ENCODE data around the gene RMDN2. TPM values are rescaled to one million over a fixed set of nuclear protein-coding genes. Genes with fewer than 3 reads are reported as not detected.
A peak's percentile ranks its signal among the peaks of the same experiment; 100 is the strongest.
"Not testable (repeated sequence)": the region's sequence is repeated elsewhere in the genome, so short reads cannot be mapped to it uniquely, and the experiment has no call there.

The RMDN2 gene
- total RNA-seq, 1 donor from 2014 or later = 3.2 TPM

GRCh38 chr2:37997629-37998028 lies 72.5 kb downstream of the RMDN2 start:
- ATAC-seq = peak; percentile 78

DNA sequence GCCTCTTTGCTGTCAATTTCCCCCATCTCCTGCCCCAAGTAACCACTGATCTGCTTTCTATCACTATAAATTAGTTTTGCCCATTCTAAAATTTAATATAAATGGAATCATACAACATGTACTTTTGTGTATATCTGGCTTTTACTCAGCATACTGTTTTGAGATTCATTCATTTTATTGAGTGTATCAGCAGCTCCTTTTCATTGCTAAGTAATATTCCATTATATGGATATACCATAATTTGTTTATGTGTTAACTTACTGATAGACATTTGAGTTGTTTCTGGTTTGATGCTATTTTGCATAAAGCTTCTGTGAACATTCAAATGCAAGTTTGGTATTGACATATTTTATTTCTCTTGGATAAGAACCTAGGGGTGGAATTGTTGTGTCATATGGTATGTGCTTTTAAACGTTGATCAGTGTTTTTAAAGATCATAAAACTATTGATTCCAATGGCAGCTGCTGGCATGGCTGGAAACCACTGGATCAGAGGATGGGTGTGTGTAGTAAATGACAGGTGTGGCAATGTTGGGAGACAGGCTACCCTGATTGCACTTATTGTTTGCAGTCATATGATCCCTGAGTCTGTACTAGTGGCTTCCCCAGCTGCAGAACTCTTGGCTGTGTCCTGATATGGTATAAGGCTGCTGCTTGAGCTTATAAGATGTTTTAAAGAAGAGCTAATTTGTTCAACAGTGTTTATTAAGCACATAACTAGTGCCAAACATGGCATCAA lies 75.6 kb downstream of the RMDN2 start:
- no peak for ATAC-seq

GRCh38 chr2:38010187-38010586 lies 85.1 kb downstream of the RMDN2 start:
- ATAC-seq = not testable (repeated sequence)

- ATAC-seq = peak; percentile 68
Observed at GRCh38 chr2:38010995-38011394, 85.9 kb downstream of the RMDN2 start.

DNA sequence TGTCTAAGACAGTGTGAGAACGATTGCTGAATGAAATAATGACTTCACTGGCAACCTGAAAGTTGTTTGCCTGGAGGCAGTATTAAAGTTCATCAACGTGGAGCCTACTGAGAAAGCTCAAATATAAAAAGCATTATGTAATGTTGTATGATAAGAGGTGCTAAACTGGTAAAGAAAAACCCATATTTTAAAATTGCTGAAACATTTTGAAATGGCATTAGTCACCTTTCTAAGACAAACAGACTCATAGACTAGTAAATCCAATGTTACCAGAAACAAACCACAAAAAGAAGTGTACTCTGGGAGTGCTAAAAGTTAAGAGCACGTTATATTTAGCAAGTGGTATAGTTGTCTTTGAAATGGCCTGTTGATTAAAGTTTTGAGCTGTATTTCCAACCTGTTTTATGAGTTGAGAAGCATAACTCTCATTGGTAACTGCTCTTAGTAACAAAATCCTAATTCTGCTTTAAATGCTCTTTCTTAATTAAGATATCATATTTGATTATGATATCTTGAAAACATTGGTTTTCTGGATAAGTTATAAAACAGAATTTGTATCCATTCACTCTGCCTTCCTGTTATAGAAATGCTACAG lies 88.2 kb downstream of the RMDN2 start:
- ATAC-seq = peak; percentile 51

GRCh38 chr2:38016219-38016618 lies 91.1 kb downstream of the RMDN2 start:
- peak; percentile 51 for ATAC-seq

DNA sequence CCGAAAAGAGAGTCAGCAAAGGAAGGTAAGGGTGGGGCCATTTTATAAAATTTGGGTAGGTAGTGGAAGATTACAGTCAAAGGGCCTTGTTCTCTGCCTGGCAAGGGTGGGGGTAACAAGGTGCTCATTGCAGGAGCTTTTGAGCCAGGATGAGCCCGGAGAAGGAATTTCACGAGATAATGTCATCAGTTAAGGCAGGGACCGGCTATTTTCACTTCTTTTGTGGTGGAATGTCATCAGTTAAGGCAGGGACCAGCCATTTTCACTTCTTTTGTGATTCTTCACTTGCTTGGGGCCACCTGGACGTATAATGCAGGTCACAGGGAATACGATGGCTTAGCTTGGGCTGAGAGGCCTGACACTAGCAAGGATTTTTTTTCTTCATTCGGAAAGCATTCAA lies 92.7 kb downstream of the RMDN2 start:
- no peak for ATAC-seq

GRCh38 chr2:38020359-38021069 lies 95.4 kb downstream of the RMDN2 start:
- ATAC-seq = not testable (repeated sequence)

- no peak for ATAC-seq
Observed at GRCh38 chr2:38021589-38021988, 96.5 kb downstream of the RMDN2 start.

- no peak for ATAC-seq
Observed at GRCh38 chr2:38026846-38027245, 101.8 kb downstream of the RMDN2 start.

- no peak for ATAC-seq
Observed at GRCh38 chr2:38028829-38029228, 103.7 kb downstream of the RMDN2 start.

- ATAC-seq = no peak
Observed at GRCh38 chr2:38029512-38029911, 104.4 kb downstream of the RMDN2 start.

- ATAC-seq = no peak
Observed at GRCh38 chr2:38030635-38031355, 105.7 kb downstream of the RMDN2 start.

DNA sequence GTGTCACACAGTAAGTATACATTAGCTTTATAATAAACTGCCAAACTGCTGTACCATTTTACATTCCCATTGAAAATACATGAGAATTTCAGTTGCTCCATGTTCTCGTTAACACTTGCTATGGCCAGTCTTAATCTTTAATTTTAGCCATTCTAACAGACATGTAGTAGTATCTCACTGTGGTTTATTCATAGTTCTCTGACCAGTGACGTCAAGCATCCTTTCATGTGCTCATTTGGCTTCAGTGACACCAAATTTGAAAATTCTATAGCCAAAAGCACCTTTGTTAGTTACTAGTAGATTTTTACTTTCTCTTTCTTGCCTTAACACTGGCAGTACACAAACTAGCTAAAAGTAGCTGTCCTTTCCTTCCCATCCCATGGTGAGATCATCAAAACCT lies 107.9 kb downstream of the RMDN2 start:
- no peak for ATAC-seq

DNA sequence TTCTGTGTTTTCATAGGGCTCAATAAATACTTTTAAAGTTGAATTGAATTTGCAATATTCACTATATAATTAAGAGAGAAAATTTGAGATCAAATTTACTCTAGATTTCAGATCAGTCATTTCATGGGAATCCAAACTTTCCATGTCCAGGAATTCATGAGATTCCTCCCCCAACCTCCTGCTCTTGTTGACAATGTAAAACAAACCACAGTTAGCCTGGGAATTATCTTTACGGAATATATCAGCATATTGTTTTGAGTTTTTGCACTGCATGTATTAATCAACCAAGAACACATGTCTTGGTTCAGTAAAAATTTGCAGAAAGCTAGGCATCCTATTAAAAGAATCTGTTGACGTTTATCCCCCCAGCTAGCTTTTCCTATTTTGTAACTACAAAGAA lies 108.6 kb downstream of the RMDN2 start:
- no peak for ATAC-seq

DNA sequence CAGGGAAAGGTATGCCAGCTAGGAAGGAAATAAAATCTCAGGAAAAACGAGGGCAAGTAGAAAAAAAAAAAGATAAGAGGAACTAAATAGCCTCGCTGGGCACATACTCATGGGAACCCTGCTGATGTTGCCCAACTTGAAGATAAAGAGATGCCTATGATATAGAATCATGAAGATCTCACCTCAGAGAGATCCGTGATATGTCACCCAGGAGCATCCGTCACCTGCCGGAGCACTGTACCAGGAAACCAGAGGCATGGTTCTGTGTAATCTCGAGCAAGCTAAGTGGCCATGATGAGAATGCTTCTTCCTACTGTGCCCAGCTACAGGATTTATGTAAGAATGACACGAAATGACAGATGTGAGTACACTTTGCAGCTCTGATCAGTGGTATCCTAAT lies 110.9 kb downstream of the RMDN2 start:
- no peak for ATAC-seq

DNA sequence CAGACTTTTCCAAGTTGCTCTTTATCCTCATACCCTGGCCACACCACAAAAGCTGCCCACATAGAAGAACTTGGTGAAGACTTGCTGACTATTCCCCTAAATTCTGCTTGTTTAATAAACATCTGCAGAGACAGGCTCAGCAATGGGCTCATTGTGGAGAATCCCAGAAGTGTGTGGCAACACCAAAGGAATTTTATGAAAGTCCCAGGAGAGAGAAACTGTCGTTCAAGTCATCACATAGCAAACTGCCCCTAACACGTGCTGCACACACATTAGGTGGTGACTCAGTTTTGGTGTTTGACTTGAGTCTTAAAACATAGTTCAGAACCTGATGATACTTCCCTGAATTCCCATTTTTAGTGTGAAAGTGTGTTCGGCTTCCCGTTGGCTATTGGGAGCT lies 112.2 kb downstream of the RMDN2 start:
- ATAC-seq = no peak

- ATAC-seq = no peak
Observed at GRCh38 chr2:38037757-38038621, 112.9 kb downstream of the RMDN2 start.

DNA sequence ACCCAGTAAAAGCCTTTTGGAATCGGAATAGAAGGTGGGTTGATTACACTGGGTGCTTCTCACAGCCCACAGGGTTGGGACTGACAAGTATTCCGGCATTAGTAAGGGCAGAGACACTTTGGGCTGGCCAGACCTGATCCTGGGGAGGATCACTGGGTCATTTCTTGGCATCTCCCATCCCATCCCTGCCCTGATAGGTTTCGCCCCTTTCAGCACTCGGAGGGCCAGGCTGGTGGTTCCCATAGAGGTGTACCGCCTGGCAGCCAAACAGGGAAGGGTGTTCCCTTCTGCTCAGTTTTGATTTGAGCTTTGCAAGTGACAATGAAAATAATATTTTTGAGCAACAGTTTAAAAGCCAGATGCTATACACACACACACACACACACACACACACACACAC lies 113.6 kb downstream of the RMDN2 start:
- no peak for ATAC-seq

GRCh38 chr2:38039121-38039910 lies 114.2 kb downstream of the RMDN2 start:
- peak; percentile 37 for ATAC-seq

- no peak for ATAC-seq
Observed at GRCh38 chr2:38045811-38046210, 120.7 kb downstream of the RMDN2 start.

Measured in esophagus mucosa (tissue), 1 donor.